HepG2 (cell line): ENCODE results near the gene ATP6V1G2. TPM values are rescaled to one million over a fixed set of nuclear protein-coding genes. Genes with fewer than 3 reads are reported as not detected.

ENCODE experiments used
- ATAC-seq: fragments of 200-7000 bp; cut with Tn5 transposase; 3 replicates; pipeline ENCODE4 v1.9.1; 2020; ENCODE audit warnings: mild to moderate bottlenecking, moderate library complexity
- BruUV-seq: library from RNA; stranded (reverse); fragments of 400-500 nt; replicated peaks from 2 replicates; lab custom pipeline; 2021; lab: Mats Ljungman, UMichigan
- CTCF ChIA-PET: fragments of 300-600 bp; formaldehyde crosslinking; extraction: SDS; loops from one replicate; lab custom pipeline; 2021; ENCODE audit warnings: low total read pairs, inconsistent platforms, low intra/inter-chr PET ratio; lab: Yijun Ruan, JAX
- POLR2A ChIA-PET: fragments of 350-600 bp; sonication (Branson Sonifier 250); formaldehyde crosslinking; loops from one replicate; lab custom pipeline; 2020; ENCODE audit warnings: antibody characterized with exemption, inconsistent platforms; lab: Yijun Ruan, JAX
- DNase-seq: peaks from one replicate; pipeline ENCODE4 v3.0.0-alpha.2; 2015; ENCODE audit warnings: low spot score
- FAIRE-seq: peaks from 3 replicates; lab custom pipeline; 2011; peaks lifted over from hg19 to GRCh38; lab: Jason Lieb, UNC
- H2AFZ ChIP-seq: one replicate; pipeline ENCODE4 v1.6.1; 2011; ENCODE audit warnings: low read length, inconsistent platforms
- H3K27ac ChIP-seq: fragments of 300-600 bp; 3 replicates; pipeline ENCODE4 v1.8.0; 2011; ENCODE audit warnings: mixed run types, mild to moderate bottlenecking, mixed read lengths, low read length, inconsistent platforms; ENCODE audit not compliant: insufficient read depth; ENCODE audit errors: extremely low read length
- H3K27me3 ChIP-seq, 2 experiments: fragments of 200-600 bp in 1 of 2; 2 replicates in 1 of 2; 3 replicates in 1 of 2; pipeline versions ENCODE4 v1.6.0 to v1.8.0; 2011; ENCODE audit warnings: low read length in 2 of 2, mild to moderate bottlenecking in 2 of 2, moderate library complexity in 2 of 2, inconsistent platforms in 1 of 2; ENCODE audit not compliant: insufficient read depth in 2 of 2, control insufficient read depth in 1 of 2
- H3K36me3 ChIP-seq, 2 experiments: fragments of 200-600 bp in 1 of 2; replicated peaks in 1 of 2; 2 replicates in 1 of 2; 3 replicates in 1 of 2; pipeline versions ENCODE4 v1.5.1 to v1.8.0; 2011; ENCODE audit warnings: low read length in 2 of 2, inconsistent platforms in 1 of 2; ENCODE audit not compliant: insufficient read depth in 2 of 2, control insufficient read depth in 1 of 2
- H3K4me1 ChIP-seq: 2 replicates; pipeline ENCODE4 v1.5.1; 2012; ENCODE audit warnings: low read length, inconsistent platforms; ENCODE audit not compliant: insufficient read depth
- H3K4me2 ChIP-seq: 2 replicates; pipeline ENCODE4 v1.6.0; 2011; ENCODE audit warnings: low read depth, low read length, inconsistent platforms
- H3K4me3 ChIP-seq, 3 experiments: fragments of 200-600 bp in 1 of 3; sonication (generic), shearing (Covaris generic) in 1 of 3; replicated peaks in 1 of 3; 2 replicates each; pipeline ENCODE4 v1.5.1; 2011 to 2016; ENCODE audit warnings: low read length in 3 of 3, inconsistent platforms in 2 of 3, low read depth in 2 of 3, mild to moderate bottlenecking in 2 of 3, control low read depth in 1 of 3, mixed read lengths in 1 of 3; ENCODE audit not compliant: insufficient read depth in 1 of 3
- H3K79me2 ChIP-seq: one replicate; pipeline ENCODE4 v1.6.1; 2011; ENCODE audit warnings: low read length, inconsistent platforms; ENCODE audit not compliant: insufficient read depth
- H3K9ac ChIP-seq: 2 replicates; pipeline ENCODE4 v1.6.0; 2011; ENCODE audit warnings: mild to moderate bottlenecking, low read depth, low read length, inconsistent platforms; ENCODE audit not compliant: insufficient read depth
- H3K9me3 ChIP-seq: 2 replicates; pipeline ENCODE4 v1.5.1; 2012; ENCODE audit warnings: mild to moderate bottlenecking, low read length
- H4K20me1 ChIP-seq: 2 replicates; pipeline ENCODE4 v1.6.0; 2011; ENCODE audit warnings: inconsistent platforms, mild to moderate bottlenecking, low read length, moderate library complexity; ENCODE audit not compliant: insufficient read depth
- CEBPB ChIP-seq: IDR thresholded peaks from 2 replicates; pipeline ENCODE4 v1.6.1; 2011; ENCODE audit warnings: low read depth, low read length, improper control_type of control experiment, borderline replicate concordance
- EZH2 ChIP-seq: conservative IDR thresholded peaks from 2 replicates; pipeline ENCODE4 v1.6.1; 2012; ENCODE audit warnings: mild to moderate bottlenecking, low read depth, low read length, moderate library complexity
- FOXA1 ChIP-seq, 2 experiments: fragments of 450-650 bp in 1 of 2; sonication (generic) in 1 of 2; formaldehyde crosslinking in 1 of 2; IDR thresholded peaks; 2 replicates each; pipeline versions ENCODE4 v1.4.0 to v1.6.1; 2016 to 2020; ENCODE audit warnings: missing genetic modification reagents in 1 of 2
- NAIF1 ChIP-seq: sonication (generic); formaldehyde crosslinking; IDR thresholded peaks from 2 replicates; pipeline ENCODE4 v1.5.0; 2020; ENCODE audit warnings: mild to moderate bottlenecking, missing genetic modification reagents, borderline replicate concordance
- PRMT3 ChIP-seq: sonication (generic); formaldehyde crosslinking; IDR thresholded peaks from 2 replicates; pipeline ENCODE4 v1.8.1; 2022; ENCODE audit warnings: low read depth, mild to moderate bottlenecking, moderate library complexity, missing genetic modification reagents, borderline replicate concordance
- ZNF383 ChIP-seq: sonication (generic); formaldehyde crosslinking; IDR thresholded peaks from 2 replicates; pipeline ENCODE4 v1.4.0; 2020; ENCODE audit warnings: missing genetic modification reagents, mild to moderate bottlenecking, borderline replicate concordance
- WGBS: methylation state at CpG from one replicate; pipeline ENCODE4 v1.1.6; 2017; ENCODE audit warnings: low lambda C conversion rate; 5-methylcytosine and 5-hydroxymethylcytosine counted together
- in situ Hi-C: cut with HindIII; loops from 2 replicates; pipeline ENCODE4 v1.10.0; 2017; ENCODE audit warnings: low pct_unique_long_range_greater_than_20kb; ENCODE audit not compliant: extremely low pct_ligation_motif_present
- intact Hi-C: fragments of 100-400 bp; cut with micrococcal nuclease; formaldehyde crosslinking; loops from one replicate; pipeline ENCODE4 v1.10.0; 2022; ENCODE audit not compliant: unreplicated experiment
- polyA plus RNA-seq, 8 experiments: library from polyadenylated mRNA; depleted of rRNA in 3 of 8; stranded (reverse) in 7 of 8; unstranded in 1 of 8; fragments of >200 nt; fragmentation: Illumina TruSeq in 4 of 8; extraction: Trizol in 4 of 8; gene quantifications; 2 replicates each; pipeline versions ENCODE4 v1.2.1 to v1.2.3, GENCODE V29; 2011 to 2016; ENCODE audit warnings: low read depth in 4 of 8, missing spikeins in 1 of 8, mixed read lengths in 1 of 8; ENCODE audit not compliant: insufficient read depth in 1 of 8
- total RNA-seq, 5 experiments: library from RNA; depleted of rRNA; stranded (reverse); fragments of >200 nt; fragmentation: Illumina TruSeq; extraction: Trizol; gene quantifications; 2 replicates each; pipeline ENCODE4 v1.2.3, GENCODE V29; 2016; ENCODE audit warnings: low read depth in 1 of 5
- TF ChIP-seq, protein P1 (sequence below): sonication (generic); formaldehyde crosslinking; IDR thresholded peaks from 2 replicates; pipeline ENCODE4 v1.5.0; 2020; ENCODE audit warnings: missing genetic modification reagents, mild to moderate bottlenecking, borderline replicate concordance

Gene ATP6V1G2
- total and polyA plus RNA-seq, 2 of the 13 experiments (the other 11 are each of a cell fraction or from before 2014, with no cell fraction given) = 0.27 to 0.83 TPM

DNA sequence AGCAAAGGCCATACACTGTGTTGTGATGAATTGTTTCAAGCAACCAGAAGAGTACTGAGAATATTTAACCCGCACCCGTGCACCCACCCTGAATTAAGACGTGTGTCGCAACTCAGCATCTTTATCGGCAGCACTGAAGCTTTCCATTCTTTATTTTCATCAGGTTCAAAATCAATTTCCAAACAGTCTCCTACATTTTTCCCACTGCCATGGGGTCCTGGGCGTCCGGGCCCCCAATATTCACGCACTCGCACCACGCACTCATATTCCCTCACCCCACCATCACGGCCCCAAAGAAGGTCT, 34.0 kb upstream of the ATP6V1G2 start:
- Histone ChIP-seq H3K27ac (no peak overlapping the region), H4K20me1 (no peaks in the 10 kb centered on the region), H3K4me1 (peaks cover 25% of the 10 kb centered on the region), H3K79me2 (no peaks in the 10 kb centered on the region), H3K9ac (no peak overlapping the region), H2AFZ (no peak overlapping the region), H3K9me3 (no peaks in the 10 kb centered on the region), H3K4me2 (peak overlapping the region; percentile 99), H3K27me3 (peaks cover 14 to 70% of the 10 kb centered on the region in 2 experiments; a peak in 4 of 5 replicates)
- intact Hi-C loops (loop anchor here (5.0 kb wide), 1 partner anchor 33 kb away; the partner anchor contains the start of genes ATP6V1G2 and NFKBIL1), in situ Hi-C loops (no loop called here)
- 55% methylated on average over 11 of the region's 11 CpGs for WGBS
- CTCF ChIA-PET = interaction anchor here (1.3 to 3.2 kb wide), 4 partner anchors 18 to 1217 kb away, joined by 3 to 35 read pairs (median 5); partner anchors contain the start of gene NFKBIL1
- no peak for DNase-seq
- ATAC-seq = no peak
- no TSS peak for BruUV-seq
- TF ChIP-seq NAIF1 (CRISPR knock-in tag) (0 out of 2 replicates have a peak, but pooled peaks have one; percentile 7), EZH2 (0 out of 2 replicates have a peak, but pooled peaks have one; percentile 57), FOXA1 (IDR thresholded peaks at IDR 0.05) (no peak), FOXA1 (CRISPR knock-in tag; IDR thresholded peaks at IDR 0.05) (0 out of 2 replicates have a peak, but pooled peaks have one; percentile 1), PRMT3 (0 out of 2 replicates have a peak, but pooled peaks have one; percentile 35), CEBPB (peak; percentile 65; the same call in 1 of the 2 replicates), ZNF383 (no peak)
- TF ChIP-seq, protein P1, sequence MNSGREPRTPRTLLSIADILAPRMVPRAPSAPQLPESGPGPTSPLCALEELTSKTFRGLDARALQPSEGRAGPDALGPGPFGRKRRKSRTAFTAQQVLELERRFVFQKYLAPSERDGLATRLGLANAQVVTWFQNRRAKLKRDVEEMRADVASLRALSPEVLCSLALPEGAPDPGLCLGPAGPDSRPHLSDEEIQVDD (CRISPR knock-in tag) = no peak
- TF ChIP-seq, all 625 proteins: peak for 5
- POLR2A ChIA-PET = interaction anchor here (1.1 to 2.8 kb wide), 4 partner anchors 18 to 123 kb away, joined by 3 to 15 read pairs (median 6); partner anchors contain the start of genes ABHD16A, DDX39B and NFKBIL1
- Histone ChIP-seq H3K36me3 (no peaks in the 10 kb centered on the region), H3K4me3 (peak overlapping the region in 2 of 3 experiments; percentile 39 to 88; a peak in 3 of 6 replicates)
- FAIRE-seq = no peak
